Lower leg skin (tissue), 3 donors: Measurements from ENCODE around the gene SLC13A5.
"Not testable (repeated sequence)": the region's sequence is repeated elsewhere in the genome, so short reads cannot be mapped to it uniquely, and the experiment has no call there.

ENCODE experiments used
- CTCF ChIP-seq, 3 donors: fragments of 450-650 bp; IDR thresholded peaks; one replicate each; pipeline ENCODE4 v1.5.1; 2016; ENCODE audit warnings: antibody characterized with exemption in 3 of 3, mild to moderate bottlenecking in 3 of 3, moderate library complexity in 2 of 3
- POLR2A ChIP-seq, 2 donors: fragments of 450-650 bp; IDR thresholded peaks; one replicate each; pipeline ENCODE4 v1.6.1; 2016 to 2017; ENCODE audit warnings: antibody characterized with exemption in 2 of 2, mild to moderate bottlenecking in 1 of 2, moderate library complexity in 1 of 2

DNA sequence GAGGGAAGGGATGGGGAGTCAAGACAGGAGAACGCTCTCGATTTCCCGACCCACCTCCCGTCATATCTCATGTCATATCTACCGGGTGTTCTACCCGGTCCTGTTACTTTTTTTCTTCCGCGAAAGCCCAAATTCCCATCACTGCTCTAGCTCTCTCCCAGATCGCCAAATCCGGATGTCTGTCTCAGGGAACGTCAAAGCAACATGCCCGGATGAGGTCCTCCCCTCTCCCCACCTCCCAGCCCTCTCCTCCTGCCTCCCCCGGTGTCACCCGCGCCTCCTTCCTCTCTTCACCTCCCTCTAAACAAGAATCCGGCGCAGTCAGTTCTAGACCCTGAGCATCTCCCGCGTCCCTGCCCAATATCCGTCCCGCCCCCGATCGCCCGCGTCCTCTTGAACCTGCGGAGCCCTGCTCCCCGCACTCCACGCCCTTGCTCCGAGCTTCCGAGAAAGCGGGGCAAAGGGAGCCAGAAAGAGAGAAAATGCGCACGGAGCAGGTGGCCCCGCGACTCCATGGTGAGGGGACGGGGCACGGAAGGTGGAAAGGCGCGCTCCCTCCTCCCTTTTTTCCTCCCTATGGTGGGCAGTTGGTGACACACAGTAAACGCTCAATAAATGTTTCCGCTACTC, 57.3 kb downstream of the SLC13A5 start:
- not testable (repeated sequence) for TF ChIP-seq CTCF, POLR2A (IDR thresholded peaks at IDR 0.05)
